Small intestine (tissue), 7 donors: ENCODE measurements around the gene CADPS2. TPM values are rescaled to one million over a fixed set of nuclear protein-coding genes. Genes with fewer than 3 reads are reported as not detected.

Experiments used
- DNase-seq, 2 donors: peaks; one replicate each; pipeline versions ENCODE4 v3.0.0 to v3.0.0-alpha.2; 2013
- FAIRE-seq: peaks from 2 replicates; lab custom pipeline; 2012; peaks lifted over from hg19 to GRCh38; lab: Jason Lieb, UNC
- H3K27ac ChIP-seq, 3 donors: one replicate each; pipeline ENCODE4 v1.5.1; 2013; ENCODE audit warnings: low read length in 2 of 3, mild to moderate bottlenecking in 2 of 3, control low read depth in 1 of 3, inconsistent platforms in 1 of 3, low read depth in 1 of 3, moderate library complexity in 1 of 3
- H3K27me3 ChIP-seq, 3 donors: one replicate each; pipeline ENCODE4 v1.6.1; 2013; ENCODE audit warnings: low read length in 3 of 3, inconsistent platforms in 1 of 3; ENCODE audit not compliant: control insufficient read depth in 3 of 3, insufficient read depth in 3 of 3
- H3K36me3 ChIP-seq, 3 donors: one replicate each; pipeline ENCODE4 v1.6.1; 2013; ENCODE audit warnings: low read length in 3 of 3, inconsistent platforms in 1 of 3, low read depth in 1 of 3, mild to moderate bottlenecking in 1 of 3, moderate library complexity in 1 of 3; ENCODE audit not compliant: control insufficient read depth in 3 of 3, insufficient read depth in 2 of 3
- H3K4me1 ChIP-seq, 3 donors: one replicate each; pipeline ENCODE4 v1.6.1; 2013; ENCODE audit warnings: low read length in 2 of 3, inconsistent platforms in 1 of 3, low read depth in 1 of 3, mild to moderate bottlenecking in 1 of 3, moderate library complexity in 1 of 3; ENCODE audit not compliant: control insufficient read depth in 3 of 3, insufficient read depth in 2 of 3
- H3K4me3 ChIP-seq, 3 donors: one replicate each; pipeline ENCODE4 v1.5.1; 2013; ENCODE audit warnings: low read length in 3 of 3, control low read depth in 1 of 3, inconsistent platforms in 1 of 3, low read depth in 1 of 3, mild to moderate bottlenecking in 1 of 3, moderate library complexity in 1 of 3
- H3K9me3 ChIP-seq, 2 donors: one replicate each; pipeline ENCODE4 v1.6.1; 2013; ENCODE audit warnings: low read depth in 1 of 2, low read length in 1 of 2; ENCODE audit not compliant: control insufficient read depth in 2 of 2, insufficient read depth in 1 of 2
- WGBS, 3 donors: extraction: QIAGEN DNeasy Blood & Tissue Kit; methylation state at CpG; one replicate each; pipeline ENCODE4 v1.1.7; 2013; 5-methylcytosine and 5-hydroxymethylcytosine counted together
- polyA plus RNA-seq, 4 donors: library from polyadenylated mRNA; stranded (reverse) in 3 of 4; unstranded in 1 of 4; fragments of 200-250 nt in 3 of 4; fragments of 120-200 nt in 1 of 4; gene quantifications; one replicate each; pipeline versions ENCODE4 v1.2.1 to v1.2.3, GENCODE V29; 2013
- donor health status: healthy with polysubstance abuse.
- donor health status: control.
- donor health status: control.
- donor health status: Bipolar disorder and iron deficiency.
- donor health status: healthy.

Gene CADPS2
- polyA plus RNA-seq, 4 donors: 11.3 to 26.6 (median 14.8) TPM

- 36 to 57% (median 48%) methylated on average over 1 of the region's 1 CpG for WGBS, 3 donors
- H3K36me3 ChIP-seq: no peaks in the 10 kb centered on the region
- FAIRE-seq: no peak
Measured at GRCh38 chr7:122758501-122758900, 127.8 kb downstream of the CADPS2 start.

GRCh38 chr7:122756860-122757259 lies 129.4 kb downstream of the CADPS2 start:
- no peaks in the 10 kb centered on the region for H3K9me3 ChIP-seq
- no peak overlapping the region for H3K4me3 ChIP-seq
- 39 to 48% (median 45%) methylated on average over 1 of the region's 1 CpG for WGBS, 3 donors
- no peaks in the 10 kb centered on the region for H3K27me3 ChIP-seq
- H3K27ac ChIP-seq: no peak overlapping the region
- DNase-seq: no peak
- no peaks in the 10 kb centered on the region for H3K36me3 ChIP-seq
- no peaks in the 10 kb centered on the region for H3K4me1 ChIP-seq
- FAIRE-seq: no peak

More at GRCh38 chr7:122758501-122758900, 127.8 kb downstream of the CADPS2 start:
- H3K27ac ChIP-seq: no peak overlapping the region
- H3K4me1 ChIP-seq: no peaks in the 10 kb centered on the region
- H3K9me3 ChIP-seq: no peaks in the 10 kb centered on the region
- H3K27me3 ChIP-seq: no peaks in the 10 kb centered on the region
- no peak overlapping the region for H3K4me3 ChIP-seq
- DNase-seq: no peak

GRCh38 chr7:122755696-122756095 lies 130.6 kb downstream of the CADPS2 start:
- Histone ChIP-seq H3K27ac (no peak overlapping the region), H3K36me3 (no peaks in the 10 kb centered on the region), H3K4me1 (no peaks in the 10 kb centered on the region), H3K9me3 (no peaks in the 10 kb centered on the region), H3K27me3 (no peaks in the 10 kb centered on the region), H3K4me3 (no peak overlapping the region)
- DNase-seq (no peak), FAIRE-seq (no peak)
- WGBS, 3 donors: 80 to 85% (median 81%) methylated on average over 2 of the region's 2 CpGs

GRCh38 chr7:122752583-122752982 lies 133.7 kb downstream of the CADPS2 start:
- Histone ChIP-seq H3K4me1 (no peaks in the 10 kb centered on the region), H3K27me3 (no peaks in the 10 kb centered on the region), H3K4me3 (no peak overlapping the region), H3K36me3 (no peaks in the 10 kb centered on the region), H3K27ac (no peak overlapping the region), H3K9me3 (no peaks in the 10 kb centered on the region)
- DNase-seq (no peak), FAIRE-seq (no peak)
- 14 to 63% (median 31%) methylated on average over 3 of the region's 3 CpGs for WGBS, 3 donors

- no peak for DNase-seq
- no peak for FAIRE-seq
- no peak overlapping the region for H3K4me3 ChIP-seq
- no peaks in the 10 kb centered on the region for H3K4me1 ChIP-seq
- no peaks in the 10 kb centered on the region for H3K36me3 ChIP-seq
- H3K27ac ChIP-seq: no peak overlapping the region
- H3K9me3 ChIP-seq: no peaks in the 10 kb centered on the region
- WGBS, 3 donors: 84 to 89% (median 87%) methylated on average over 2 of the region's 2 CpGs
- H3K27me3 ChIP-seq: no peaks in the 10 kb centered on the region
Measured at GRCh38 chr7:122750389-122750788, 135.9 kb downstream of the CADPS2 start.

GRCh38 chr7:122748195-122748594 lies 138.1 kb downstream of the CADPS2 start:
- H3K36me3 ChIP-seq: no peaks in the 10 kb centered on the region
- H3K27ac ChIP-seq: no peak overlapping the region
- 54 to 85% (median 62%) methylated on average over 2 of the region's 2 CpGs for WGBS, 3 donors
- DNase-seq: no peak
- FAIRE-seq: no peak
- no peaks in the 10 kb centered on the region for H3K4me1 ChIP-seq
- H3K27me3 ChIP-seq: no peaks in the 10 kb centered on the region
- no peak overlapping the region for H3K4me3 ChIP-seq
- H3K9me3 ChIP-seq: no peaks in the 10 kb centered on the region

- Histone ChIP-seq H3K27me3 (no peaks in the 10 kb centered on the region), H3K27ac (no peak overlapping the region), H3K9me3 (no peaks in the 10 kb centered on the region), H3K4me3 (no peak overlapping the region), H3K36me3 (no peaks in the 10 kb centered on the region), H3K4me1 (no peaks in the 10 kb centered on the region)
- 81 to 91% (median 81%) methylated on average over 2 of the region's 2 CpGs for WGBS, 3 donors
- DNase-seq (no peak), FAIRE-seq (no peak)
Measured at GRCh38 chr7:122746948-122747347, 139.3 kb downstream of the CADPS2 start.

- H3K4me1 ChIP-seq: no peaks in the 10 kb centered on the region
- no peak overlapping the region for H3K27ac ChIP-seq
- H3K36me3 ChIP-seq: no peaks in the 10 kb centered on the region
- H3K27me3 ChIP-seq: no peaks in the 10 kb centered on the region
- no peak overlapping the region for H3K4me3 ChIP-seq
- FAIRE-seq: no peak
- no peaks in the 10 kb centered on the region for H3K9me3 ChIP-seq
- DNase-seq: no peak
Measured at GRCh38 chr7:122743211-122743610, 143.0 kb downstream of the CADPS2 start.

- no peak for FAIRE-seq
- 75 to 92% (median 87%) methylated on average over 2 of the region's 2 CpGs for WGBS, 3 donors
- no peaks in the 10 kb centered on the region for H3K27me3 ChIP-seq
- no peak overlapping the region for H3K27ac ChIP-seq
- H3K4me1 ChIP-seq: no peaks in the 10 kb centered on the region
- DNase-seq: no peak
- no peaks in the 10 kb centered on the region for H3K9me3 ChIP-seq
- H3K36me3 ChIP-seq: no peaks in the 10 kb centered on the region
- H3K4me3 ChIP-seq: no peak overlapping the region
Measured at GRCh38 chr7:122738947-122739346, 147.3 kb downstream of the CADPS2 start.
